Motor neuron (in vitro differentiated cells): ENCODE results near the gene TP53BP2. TPM values are rescaled to one million over a fixed set of nuclear protein-coding genes. Genes with fewer than 3 reads are reported as not detected.

Source experiments
- ATAC-seq, 8 experiments: fragments of 200-7000 bp; cut with Tn5 transposase; replicated peaks in 6 of 8; 2 replicates each; pipeline ENCODE4 v1.8.0; 2021; ENCODE audit warnings: mild to moderate bottlenecking in 8 of 8, moderate library complexity in 8 of 8
- H3K27ac ChIP-seq, 2 donors: fragments of 250-450 bp; sonication (Bioruptor Pico); 2 replicates each; pipeline ENCODE4 v1.9.0; 2021; ENCODE audit warnings: antibody characterized with exemption in 2 of 2, mild to moderate bottlenecking in 2 of 2, moderate library complexity in 1 of 2
- H3K4me1 ChIP-seq, 2 donors: fragments of 250-450 bp; sonication (Bioruptor Pico); replicated peaks in 1 of 2; 2 replicates each; pipeline ENCODE4 v1.6.1; 2021; ENCODE audit warnings: antibody characterized with exemption in 2 of 2, mild to moderate bottlenecking in 2 of 2, moderate library complexity in 1 of 2
- H3K4me3 ChIP-seq, 5 donors: fragments of 250-450 bp; sonication (Bioruptor Pico); 2 replicates each; pipeline ENCODE4 v1.9.0; 2021; ENCODE audit warnings: antibody characterized with exemption in 5 of 5, mild to moderate bottlenecking in 5 of 5, moderate library complexity in 4 of 5
- WGBS, 10 experiments: fragments of 450-650 bp; shearing (Covaris generic); methylation state at CpG; one replicate each; pipeline ENCODE4 v1.0.0; 2022; 5-methylcytosine and 5-hydroxymethylcytosine counted together
- in situ Hi-C, 9 experiments: fragments of 400-800 bp; cut with MboI; loops; one replicate each; pipeline ENCODE4 v1.15.0; 2021; ENCODE audit warnings: low sequenced_read_pairs in 9 of 9, low pct_unique_long_range_greater_than_20kb in 2 of 9; ENCODE audit not compliant: unreplicated experiment in 9 of 9
- total RNA-seq, 8 experiments: library from RNA; unstranded; fragments of 300-600 nt; gene quantifications; 2 replicates each; pipeline versions ENCODE4 v1.2.3 to v1.2.4, GENCODE V29; 2022

The TP53BP2 gene
- total RNA-seq, 8 experiments from 2014 or later = 13.1 to 40.2 (median 23.3) TPM

GRCh38 chr1:223732993-223733798 is 112.6 kb downstream of the TP53BP2 start:
- no peak overlapping the region for H3K27ac ChIP-seq
- H3K4me1 ChIP-seq = peaks cover 4 to 20% of the 10 kb centered on the region in 2 donors
- 17 to 86% (median 55%) methylated on average over 1 to 4 of the region's 6 CpGs for WGBS, 10 experiments
- H3K4me3 ChIP-seq = no peak overlapping the region
- ATAC-seq = peak in 3 of 8 experiments; percentile 12 to 23 (median 21)
- in situ Hi-C loops = no loop called here

- in situ Hi-C loops = no loop called here
- peak in 2 of 8 experiments; percentile 4 to 11 for ATAC-seq
- no peak overlapping the region for H3K4me3 ChIP-seq
- no peak overlapping the region for H3K27ac ChIP-seq
- H3K4me1 ChIP-seq = peaks cover 8 to 28% of the 10 kb centered on the region in 2 donors
- WGBS, 10 experiments = 15 to 100% (median 93%) methylated on average over 1 to 5 of the region's 13 CpGs; no CpG with 5 or more reads in 5 of the 10 experiments
Measured at GRCh38 chr1:223731133-223731770, 114.5 kb downstream of the TP53BP2 start.

- Histone ChIP-seq H3K27ac (no peak overlapping the region), H3K4me1 (peaks cover 14 to 34% of the 10 kb centered on the region in 2 donors), H3K4me3 (no peak overlapping the region)
- 37 to 94% (median 77%) methylated on average over 2 to 4 of the region's 4 CpGs; no CpG with 5 or more reads in 3 of the 10 experiments for WGBS, 10 experiments
- ATAC-seq = no peak
- in situ Hi-C loops = no loop called here
Measured at GRCh38 chr1:223730479-223731132, 115.1 kb downstream of the TP53BP2 start.

- Histone ChIP-seq H3K4me3 (no peak overlapping the region), H3K4me1 (peaks cover 14 to 34% of the 10 kb centered on the region in 2 donors), H3K27ac (no peak overlapping the region)
- WGBS, 10 experiments = 37 to 97% (median 59%) methylated on average over 1 to 3 of the region's 4 CpGs
- ATAC-seq = no peak
- in situ Hi-C loops = no loop called here
Measured at GRCh38 chr1:223729906-223730305, 115.8 kb downstream of the TP53BP2 start.

Other genes with a start within 250 kb of the TP53BP2 start
- gene CAPN8, start 180.2 kb downstream of the TP53BP2 start, total RNA-seq = 1 to 10 TPM in 4 of 8 experiments, under 1 TPM in 3, not detected in 1; 0.05 to 6.1 (median 1.5) TPM
- gene CAPN2, start 133.4 kb downstream of the TP53BP2 start, total RNA-seq = 100 to 1,000 TPM in 4 of 8 experiments, 10 to 100 TPM in 4; 46.9 to 180 (median 88.0) TPM